ENCODE results near the gene CLK3. TPM values are rescaled to one million over a fixed set of nuclear protein-coding genes. Genes with fewer than 3 reads are reported as not detected.

Gene CLK3
- total and polyA plus RNA-seq, 7 experiments from 2014 or later, result 57.8 to 273 (median 169) TPM

DNA sequence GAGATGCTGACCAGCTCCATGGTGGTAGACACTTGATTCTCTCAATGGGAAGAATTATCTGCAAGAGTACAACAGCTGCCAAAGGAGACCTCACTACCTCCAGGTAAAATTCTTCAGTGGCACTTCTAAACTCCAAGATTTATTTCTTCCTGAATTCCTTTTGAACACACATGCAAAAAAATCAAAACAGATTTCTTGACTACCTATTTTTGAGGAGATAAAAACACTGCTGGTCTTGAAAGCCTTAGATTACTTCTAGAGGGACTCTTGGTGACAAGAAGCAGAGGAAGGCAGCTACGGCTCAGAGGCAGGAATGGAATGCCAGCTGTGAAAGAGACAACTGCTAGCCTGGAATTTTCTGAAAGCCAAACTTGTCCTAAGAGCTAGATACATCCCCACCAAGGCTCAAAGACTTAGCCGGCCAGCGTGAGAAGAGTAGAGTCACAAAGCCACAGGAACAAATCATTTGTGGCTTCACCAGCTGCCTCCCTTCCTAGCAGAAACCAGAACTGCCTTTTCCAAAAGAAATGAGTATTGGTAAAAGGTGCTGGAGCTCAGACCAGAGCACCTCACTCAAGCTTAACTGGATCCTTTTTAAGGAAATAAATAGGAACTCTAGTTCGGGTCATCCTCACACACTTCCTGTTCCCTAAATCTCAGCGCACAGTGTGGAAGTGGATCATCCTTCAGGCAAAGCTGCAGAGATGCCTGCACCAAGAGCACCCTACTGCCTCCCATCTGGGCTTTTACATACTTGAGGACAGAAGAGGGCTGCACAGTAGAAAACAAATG, 32.6 kb downstream of the CLK3 start:
- DNase-seq (no peak), ATAC-seq (no peak)
- Mint-ChIP-seq H3K36me3 (peaks cover 4 to 19% (median 16%) of the 10 kb centered on the region in 5 donors), H3K9me3 (no peaks in the 10 kb centered on the region), H3K27ac (peak overlapping the region in 5 of 9 donors; percentile 1 to 78 (median 50)), H3K4me1 (peaks cover 0 to 39% (median 23%) of the 10 kb centered on the region in 7 donors), H3K27me3 (no peaks in the 10 kb centered on the region), H3K4me3 (no peak overlapping the region)
- ChIA-PET CTCF (interaction anchor here (0.7 to 1.5 kb wide), 2 partner anchors 17 to 118 kb away, joined by 4 to 5 read pairs; no protein-coding TSS in a partner anchor), POLR2A (interaction anchor here (1.1 kb wide), 1 partner anchor 13 kb away, joined by 3 read pairs; no protein-coding TSS in a partner anchor)
- no peaks in the 10 kb centered on the region for H3K4me1 ChIP-seq (ENCODE audit: control insufficient read depth in 2 of 2, insufficient read depth in 2 of 2, low read length in 2 of 2)
- H3K27ac ChIP-seq (ENCODE audit: low read depth, low read length), result no peak overlapping the region
- intact Hi-C loops (cut with micrococcal nuclease), result no loop called here
- no peak overlapping the region for H3K4me3 ChIP-seq (ENCODE audit: low read length)
- H3K27me3 ChIP-seq (ENCODE audit: control insufficient read depth in 2 of 2, insufficient read depth in 2 of 2, low read length in 2 of 2), result no peaks in the 10 kb centered on the region
- H3K36me3 ChIP-seq (ENCODE audit: control insufficient read depth in 2 of 3, insufficient read depth in 3 of 3, low read length in 3 of 3), result peaks cover 0 to 20% (median 3%) of the 10 kb centered on the region in 3 experiments
- H3K9me3 ChIP-seq (ENCODE audit: control insufficient read depth in 2 of 3, low read length in 3 of 3), result no peaks in the 10 kb centered on the region

DNA sequence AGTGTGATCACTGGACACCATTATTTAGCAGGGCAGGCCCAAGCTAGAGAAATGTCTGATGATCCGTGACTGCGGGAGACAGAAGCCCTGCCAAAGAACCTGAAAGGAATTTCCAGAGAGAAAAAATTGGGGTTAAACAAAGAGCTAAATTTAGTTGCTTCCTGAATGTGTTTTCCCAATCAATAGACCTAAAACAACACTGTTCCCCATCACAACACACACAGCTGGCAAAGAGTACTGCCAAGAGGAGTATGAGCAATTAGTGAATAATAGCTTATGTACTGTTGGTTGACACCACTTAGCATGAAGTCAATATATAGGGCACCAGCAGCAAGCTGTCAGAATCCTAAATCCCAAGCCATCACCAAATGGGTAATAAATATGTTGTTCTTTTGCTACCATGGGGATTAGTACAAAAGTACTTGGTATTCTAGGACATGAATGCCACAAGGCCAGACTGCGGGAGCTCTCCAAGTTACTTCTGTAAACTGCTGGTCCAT, 35.7 kb downstream of the CLK3 start:
- H3K36me3 Mint-ChIP-seq, result peaks cover 3 to 33% (median 22%) of the 10 kb centered on the region in 5 donors
- CTCF ChIA-PET, result no interaction called here
- no peak overlapping the region for H3K27ac Mint-ChIP-seq

DNA sequence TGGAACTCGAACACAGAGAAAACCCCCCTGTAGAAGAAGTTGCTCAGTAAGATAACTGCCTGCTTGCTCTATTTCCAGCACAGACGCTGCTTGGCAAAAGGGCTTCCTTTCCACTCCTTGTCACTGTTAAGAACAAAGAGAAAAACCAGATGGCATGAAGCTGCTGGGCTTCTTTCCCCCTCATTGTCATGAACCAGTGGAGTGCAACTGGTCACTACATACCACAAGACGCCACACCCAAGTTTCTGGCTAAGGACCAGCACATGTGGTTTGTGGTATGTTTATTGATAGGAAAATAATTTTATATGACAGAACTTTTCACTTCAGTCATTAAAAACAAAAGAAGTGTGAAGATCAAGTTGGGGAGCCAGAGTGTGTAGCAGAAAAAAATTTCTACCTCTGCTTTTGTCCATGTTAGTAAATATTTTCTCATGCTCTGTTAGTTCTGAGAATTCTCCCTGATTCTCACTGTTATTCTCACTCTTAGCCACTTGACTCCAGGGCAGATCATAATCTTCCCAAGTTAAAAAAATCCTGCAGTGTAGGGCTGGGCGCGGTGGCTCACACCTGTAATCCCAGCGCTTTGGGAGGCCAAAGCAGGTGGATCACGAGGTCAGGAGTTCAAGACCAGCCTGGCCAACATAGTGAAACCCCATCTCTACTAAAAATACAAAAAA, 37.9 kb downstream of the CLK3 start:
- peak overlapping the region in 1 of 10 donors; percentile 26 for H3K4me3 Mint-ChIP-seq
- ChIA-PET POLR2A (interaction anchor here (0.6 kb wide), 1 partner anchor 241 kb away, joined by 4 read pairs; no protein-coding TSS in a partner anchor), CTCF (interaction anchor here (0.6 kb wide), 1 partner anchor 11 kb away, joined by 3 read pairs; no protein-coding TSS in a partner anchor)
- H3K27ac Mint-ChIP-seq, result no peak overlapping the region
- Histone ChIP-seq H3K27me3 (ENCODE audit: control insufficient read depth in 2 of 2, insufficient read depth in 2 of 2, low read length in 2 of 2) (no peaks in the 10 kb centered on the region), H3K9me3 (ENCODE audit: control insufficient read depth in 2 of 3, low read length in 3 of 3) (no peaks in the 10 kb centered on the region), H3K36me3 (ENCODE audit: control insufficient read depth in 2 of 3, insufficient read depth in 3 of 3, low read length in 3 of 3) (peaks cover 4 to 29% (median 7%) of the 10 kb centered on the region in 3 experiments), H3K4me1 (ENCODE audit: control insufficient read depth in 2 of 2, insufficient read depth in 2 of 2, low read length in 2 of 2) (no peaks in the 10 kb centered on the region), H3K4me3 (ENCODE audit: low read length) (no peak overlapping the region), H3K27ac (ENCODE audit: low read depth, low read length) (no peak overlapping the region)
- no peaks in the 10 kb centered on the region for H3K9me3 Mint-ChIP-seq
- ATAC-seq (no peak), DNase-seq (no peak)
- intact Hi-C loops (cut with micrococcal nuclease), result no loop called here
- H3K4me1 Mint-ChIP-seq, result peaks cover 11 to 38% (median 29%) of the 10 kb centered on the region in 7 donors
- peaks cover 4 to 33% (median 22%) of the 10 kb centered on the region in 5 donors for H3K36me3 Mint-ChIP-seq
- H3K27me3 Mint-ChIP-seq, result no peaks in the 10 kb centered on the region

More for the DNA sequence above, 35.7 kb downstream of the CLK3 start:
- Histone ChIP-seq H3K27me3 (ENCODE audit: control insufficient read depth in 2 of 2, insufficient read depth in 2 of 2, low read length in 2 of 2) (no peaks in the 10 kb centered on the region), H3K36me3 (ENCODE audit: control insufficient read depth in 2 of 3, insufficient read depth in 3 of 3, low read length in 3 of 3) (peaks cover 4 to 28% (median 7%) of the 10 kb centered on the region in 3 experiments), H3K4me3 (ENCODE audit: low read length) (no peak overlapping the region), H3K4me1 (ENCODE audit: control insufficient read depth in 2 of 2, insufficient read depth in 2 of 2, low read length in 2 of 2) (no peaks in the 10 kb centered on the region), H3K27ac (ENCODE audit: low read depth, low read length) (no peak overlapping the region), H3K9me3 (ENCODE audit: control insufficient read depth in 2 of 3, low read length in 3 of 3) (no peaks in the 10 kb centered on the region)
- POLR2A ChIA-PET, result no interaction called here
- intact Hi-C loops (cut with micrococcal nuclease), result no loop called here
- H3K27me3 Mint-ChIP-seq, result no peaks in the 10 kb centered on the region
- peaks cover 11 to 32% (median 21%) of the 10 kb centered on the region in 7 donors for H3K4me1 Mint-ChIP-seq
- no peak overlapping the region for H3K4me3 Mint-ChIP-seq
- H3K9me3 Mint-ChIP-seq, result no peaks in the 10 kb centered on the region
- no peak for DNase-seq
- ATAC-seq, result no peak

DNA sequence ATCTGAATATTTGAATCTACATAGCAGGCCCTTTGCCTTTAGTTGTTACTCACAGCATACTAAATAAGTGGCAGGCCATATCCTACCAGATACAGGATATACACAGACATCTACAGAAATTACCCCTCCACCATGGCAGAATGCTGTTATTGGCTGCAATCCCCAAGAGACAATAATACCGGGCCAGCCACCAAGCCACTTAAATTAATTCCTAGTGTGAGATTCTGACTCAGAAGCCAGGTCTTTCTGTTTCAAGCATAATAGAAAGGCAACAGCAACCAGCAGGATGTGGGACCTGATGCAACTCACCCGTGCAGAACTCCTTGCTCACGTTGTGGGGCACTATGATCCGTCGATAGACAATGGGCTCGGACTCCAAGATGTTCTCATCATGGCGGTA, 39.8 kb downstream of the CLK3 start:
- no peak overlapping the region for H3K4me3 Mint-ChIP-seq
- no peaks in the 10 kb centered on the region for H3K9me3 Mint-ChIP-seq
- no peak for DNase-seq
- no peaks in the 10 kb centered on the region for H3K27me3 Mint-ChIP-seq
- POLR2A ChIA-PET, result no interaction called here
- no peak overlapping the region for H3K4me3 ChIP-seq (ENCODE audit: low read length)
- H3K36me3 Mint-ChIP-seq, result peaks cover 0 to 32% (median 14%) of the 10 kb centered on the region in 5 donors
- intact Hi-C loops (cut with micrococcal nuclease), result no loop called here
- H3K27ac ChIP-seq (ENCODE audit: low read depth, low read length), result no peak overlapping the region
- H3K4me1 Mint-ChIP-seq, result peaks cover 3 to 29% (median 24%) of the 10 kb centered on the region in 7 donors
- no peaks in the 10 kb centered on the region for H3K4me1 ChIP-seq (ENCODE audit: control insufficient read depth in 2 of 2, insufficient read depth in 2 of 2, low read length in 2 of 2)
- no peaks in the 10 kb centered on the region for H3K9me3 ChIP-seq (ENCODE audit: control insufficient read depth in 2 of 3, low read length in 3 of 3)
- no peaks in the 10 kb centered on the region for H3K27me3 ChIP-seq (ENCODE audit: control insufficient read depth in 2 of 2, insufficient read depth in 2 of 2, low read length in 2 of 2)
- H3K27ac Mint-ChIP-seq, result peak overlapping the region in 1 of 9 donors; percentile 18
- no peak for ATAC-seq
- CTCF ChIA-PET, result no interaction called here
- H3K36me3 ChIP-seq (ENCODE audit: control insufficient read depth in 2 of 3, insufficient read depth in 3 of 3, low read length in 3 of 3), result peaks cover 4 to 29% (median 7%) of the 10 kb centered on the region in 3 experiments

DNA sequence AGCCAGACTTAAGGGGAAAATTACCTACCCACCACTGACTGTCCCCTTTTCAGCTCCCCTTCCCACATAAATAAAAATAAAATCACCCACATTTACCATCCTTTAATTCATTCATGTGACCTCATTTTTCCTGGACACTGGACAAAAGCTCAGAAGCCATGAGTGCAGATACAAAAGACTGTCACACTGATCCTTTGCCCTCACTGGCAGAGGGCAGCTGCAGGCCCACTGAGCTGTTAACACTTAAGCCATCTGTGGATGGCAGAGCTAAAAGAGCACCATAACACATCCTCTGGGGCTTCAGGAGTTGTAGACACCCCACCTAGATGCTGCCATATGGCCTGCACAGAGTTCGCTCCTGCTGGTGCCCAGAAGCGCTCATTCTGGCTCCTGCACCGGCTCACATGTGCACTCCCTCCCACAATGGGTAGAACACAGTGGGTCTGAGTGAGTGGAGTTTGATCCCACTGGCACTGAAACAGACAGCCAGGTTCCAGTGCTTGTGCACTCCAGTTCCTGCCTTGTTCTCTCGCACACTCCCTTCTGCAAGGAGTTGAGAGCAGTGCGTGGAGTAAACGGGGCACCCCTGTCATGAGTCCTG, 41.4 kb downstream of the CLK3 start:
- H3K4me1 Mint-ChIP-seq, result peaks cover 4 to 31% (median 27%) of the 10 kb centered on the region in 7 donors
- H3K9me3 Mint-ChIP-seq, result no peaks in the 10 kb centered on the region
- H3K4me3 Mint-ChIP-seq, result no peak overlapping the region
- peak overlapping the region in 1 of 9 donors; percentile 42 for H3K27ac Mint-ChIP-seq
- Histone ChIP-seq H3K9me3 (ENCODE audit: control insufficient read depth in 2 of 3, low read length in 3 of 3) (no peaks in the 10 kb centered on the region), H3K36me3 (ENCODE audit: control insufficient read depth in 2 of 3, insufficient read depth in 3 of 3, low read length in 3 of 3) (peaks cover 3 to 22% (median 4%) of the 10 kb centered on the region in 3 experiments), H3K27me3 (ENCODE audit: control insufficient read depth in 2 of 2, insufficient read depth in 2 of 2, low read length in 2 of 2) (no peaks in the 10 kb centered on the region), H3K27ac (ENCODE audit: low read depth, low read length) (no peak overlapping the region), H3K4me3 (ENCODE audit: low read length) (no peak overlapping the region), H3K4me1 (ENCODE audit: control insufficient read depth in 2 of 2, insufficient read depth in 2 of 2, low read length in 2 of 2) (no peaks in the 10 kb centered on the region)
- POLR2A ChIA-PET, result no interaction called here
- no peaks in the 10 kb centered on the region for H3K27me3 Mint-ChIP-seq
- DNase-seq, result no peak
- peaks cover 0 to 34% (median 9%) of the 10 kb centered on the region in 5 donors for H3K36me3 Mint-ChIP-seq
- no peak for ATAC-seq
- intact Hi-C loops (cut with micrococcal nuclease), result no loop called here
- CTCF ChIA-PET, result no interaction called here

DNA sequence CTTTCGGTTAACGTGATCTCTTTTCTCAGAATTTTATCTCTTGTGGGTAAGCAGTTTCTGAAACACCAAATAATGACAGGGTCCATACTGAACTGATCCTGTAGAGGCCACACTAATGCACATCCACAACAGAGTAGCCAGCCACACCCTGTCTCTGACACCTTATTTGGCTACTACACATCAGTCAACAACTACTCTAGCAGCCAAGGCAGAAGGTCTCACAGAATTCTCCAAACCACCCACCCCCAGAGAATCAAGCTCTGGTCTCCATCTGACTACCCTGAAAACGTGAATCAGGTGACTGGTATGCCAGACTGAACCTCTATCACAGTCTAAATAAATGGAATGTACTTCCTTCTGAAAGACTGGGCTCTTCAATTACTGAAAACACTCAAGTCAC, 42.2 kb downstream of the CLK3 start:
- Mint-ChIP-seq H3K9me3 (no peaks in the 10 kb centered on the region), H3K27ac (peak overlapping the region in 1 of 9 donors; percentile 48), H3K4me1 (peaks cover 8 to 39% (median 34%) of the 10 kb centered on the region in 7 donors), H3K4me3 (no peak overlapping the region), H3K36me3 (peaks cover 0 to 34% (median 11%) of the 10 kb centered on the region in 5 donors), H3K27me3 (no peaks in the 10 kb centered on the region)
- ATAC-seq (no peak), DNase-seq (no peak)
- ChIA-PET POLR2A (no interaction called here), CTCF (no interaction called here)
- H3K27me3 ChIP-seq (ENCODE audit: control insufficient read depth in 2 of 2, insufficient read depth in 2 of 2, low read length in 2 of 2), result no peaks in the 10 kb centered on the region
- no peaks in the 10 kb centered on the region for H3K4me1 ChIP-seq (ENCODE audit: control insufficient read depth in 2 of 2, insufficient read depth in 2 of 2, low read length in 2 of 2)
- no peak overlapping the region for H3K27ac ChIP-seq (ENCODE audit: low read depth, low read length)
- no peak overlapping the region for H3K4me3 ChIP-seq (ENCODE audit: low read length)
- intact Hi-C loops (cut with micrococcal nuclease), result no loop called here
- H3K36me3 ChIP-seq (ENCODE audit: control insufficient read depth in 2 of 3, insufficient read depth in 3 of 3, low read length in 3 of 3), result peaks cover 3 to 22% (median 4%) of the 10 kb centered on the region in 3 experiments
- H3K9me3 ChIP-seq (ENCODE audit: control insufficient read depth in 2 of 3, low read length in 3 of 3), result no peaks in the 10 kb centered on the region
